Measurements from ENCODE around the gene HOXA9.

- TF ChIP-seq, protein P1, sequence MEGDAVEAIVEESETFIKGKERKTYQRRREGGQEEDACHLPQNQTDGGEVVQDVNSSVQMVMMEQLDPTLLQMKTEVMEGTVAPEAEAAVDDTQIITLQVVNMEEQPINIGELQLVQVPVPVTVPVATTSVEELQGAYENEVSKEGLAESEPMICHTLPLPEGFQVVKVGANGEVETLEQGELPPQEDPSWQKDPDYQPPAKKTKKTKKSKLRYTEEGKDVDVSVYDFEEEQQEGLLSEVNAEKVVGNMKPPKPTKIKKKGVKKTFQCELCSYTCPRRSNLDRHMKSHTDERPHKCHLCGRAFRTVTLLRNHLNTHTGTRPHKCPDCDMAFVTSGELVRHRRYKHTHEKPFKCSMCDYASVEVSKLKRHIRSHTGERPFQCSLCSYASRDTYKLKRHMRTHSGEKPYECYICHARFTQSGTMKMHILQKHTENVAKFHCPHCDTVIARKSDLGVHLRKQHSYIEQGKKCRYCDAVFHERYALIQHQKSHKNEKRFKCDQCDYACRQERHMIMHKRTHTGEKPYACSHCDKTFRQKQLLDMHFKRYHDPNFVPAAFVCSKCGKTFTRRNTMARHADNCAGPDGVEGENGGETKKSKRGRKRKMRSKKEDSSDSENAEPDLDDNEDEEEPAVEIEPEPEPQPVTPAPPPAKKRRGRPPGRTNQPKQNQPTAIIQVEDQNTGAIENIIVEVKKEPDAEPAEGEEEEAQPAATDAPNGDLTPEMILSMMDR (conservative IDR thresholded peaks at IDR 0.05; ENCODE audit: low read depth, low read length): no peak
- TF ChIP-seq MAFK (IDR thresholded peaks at IDR 0.05; ENCODE audit: low read depth, low read length): no peak
Observed at GRCh38 chr7:27188386-27189294, 23.3 kb upstream of the HOXA9 start.

All from IMR-90 (cell line).